Activated CD4-positive, alpha-beta T cell treated with anti-CD3 and anti-CD28 coated beads, Interleukin-2, Interleukin-4, amounts not matched to agents 100 ng/mL and 50 ng/mL, durations not matched to agents 16 hours and 8 hours (primary cell): Measurements from ENCODE around the gene COL15A1.
"Not testable (repeated sequence)": the region's sequence is repeated elsewhere in the genome, so short reads cannot be mapped to it uniquely, and the experiment has no call there.

Source experiments
- DNase-seq: peaks from one replicate; pipeline ENCODE4 v3.0.0-alpha.2; 2020; ENCODE audit warnings: low spot score

The COL15A1 gene

DNA sequence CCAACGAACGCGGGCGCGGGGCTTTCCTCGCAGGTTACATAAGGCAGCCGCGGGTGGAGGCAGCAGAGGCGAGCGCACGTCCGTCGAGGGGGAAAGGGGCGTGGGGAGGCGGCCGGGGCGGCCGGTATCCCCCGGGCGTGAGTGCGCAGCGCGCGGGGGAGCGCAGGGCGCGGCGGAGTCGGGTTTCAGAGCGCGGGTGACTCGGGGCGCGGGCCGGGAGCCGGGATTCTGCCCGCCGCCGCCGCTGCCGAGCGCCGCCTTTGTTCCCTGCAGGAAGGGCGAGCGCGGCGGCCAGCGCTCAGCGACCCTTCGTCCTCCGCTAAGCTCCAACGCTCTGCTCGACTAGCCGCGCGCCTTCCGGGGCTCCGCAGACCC lies at the start of gene COL15A1:
COL15A1 (plus strand) TSS at position 226 of the 375 bp plus-strand sequence. CDS start 155 bp downstream, outside the sequence.
- no peak for DNase-seq

DNA sequence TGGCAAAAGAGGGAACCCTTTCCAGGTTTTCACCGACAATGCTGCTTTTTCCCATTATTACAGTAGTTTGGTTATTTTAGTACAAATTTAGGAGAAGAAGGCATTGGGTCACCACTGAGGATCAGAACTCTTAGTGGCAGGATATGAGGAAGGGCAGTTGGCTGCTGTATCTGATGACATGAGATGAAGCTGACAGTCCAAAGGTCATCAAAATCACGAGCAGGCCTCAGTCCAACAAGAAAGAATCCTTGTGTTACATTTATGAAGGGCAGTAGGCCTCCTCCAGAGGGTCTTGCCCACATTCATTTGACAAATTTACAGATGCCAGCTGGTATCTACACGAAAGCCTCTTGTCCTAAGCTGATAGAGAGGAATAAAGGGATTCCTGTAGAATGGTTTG lies 49.5 kb upstream of the COL15A1 start:
- DNase-seq, result no peak

DNA sequence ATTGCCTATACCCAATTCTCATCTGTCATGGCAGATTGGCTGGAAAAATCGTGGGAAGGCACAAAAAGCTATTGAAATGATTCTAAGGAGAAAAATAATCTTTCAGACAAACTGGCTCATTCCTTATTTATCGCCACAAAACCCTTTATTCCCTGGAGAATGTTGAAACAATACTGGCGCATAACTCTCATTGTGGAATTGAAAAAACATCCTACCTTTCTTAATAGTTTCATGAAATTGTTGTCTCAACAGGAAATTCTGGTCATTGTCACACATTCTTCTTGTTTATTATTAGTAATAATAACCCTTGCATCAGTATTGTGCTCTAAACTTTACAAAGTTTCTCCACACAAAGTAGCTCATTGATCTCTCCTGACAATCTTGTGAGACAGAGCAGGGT lies 48.9 kb upstream of the COL15A1 start:
- DNase-seq, result no peak

DNA sequence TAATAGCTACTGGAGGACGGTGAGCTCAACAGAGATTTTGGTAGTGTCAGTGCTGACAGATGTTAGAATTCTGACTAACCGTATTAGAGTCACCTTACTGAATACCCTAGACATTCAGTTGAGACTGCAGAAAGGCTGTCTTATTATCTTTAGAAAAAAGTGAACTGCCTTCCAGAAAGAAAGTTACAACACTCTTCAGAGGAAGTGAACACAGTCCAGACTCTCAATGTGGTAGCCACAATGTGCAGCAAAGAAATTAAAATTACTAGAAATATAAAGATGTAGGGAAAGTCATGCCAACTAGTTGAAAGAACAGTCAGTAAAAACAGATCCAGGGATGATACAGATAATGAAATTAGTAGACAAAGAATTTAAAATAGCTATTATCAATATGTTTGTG lies 47.1 kb upstream of the COL15A1 start:
- DNase-seq, result no peak

DNA sequence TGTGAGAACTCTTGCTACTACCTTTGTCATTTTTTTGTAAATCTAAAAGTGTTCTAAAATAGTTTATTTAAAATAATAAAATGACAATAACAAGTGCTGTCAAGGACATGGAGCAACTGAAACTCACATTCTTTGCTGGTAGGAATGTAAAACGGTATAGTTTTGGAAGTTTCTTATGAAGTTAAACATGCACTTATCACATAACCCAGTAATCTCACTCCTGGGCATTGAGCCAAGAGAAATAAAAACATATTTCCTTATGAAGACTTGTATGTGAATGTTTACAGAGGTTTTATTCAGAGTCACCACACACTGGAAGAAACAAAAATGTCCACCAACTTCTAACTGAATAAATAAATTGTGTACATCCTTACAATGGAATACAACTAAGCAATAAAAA lies 46.0 kb upstream of the COL15A1 start:
- DNase-seq, result no peak

DNA sequence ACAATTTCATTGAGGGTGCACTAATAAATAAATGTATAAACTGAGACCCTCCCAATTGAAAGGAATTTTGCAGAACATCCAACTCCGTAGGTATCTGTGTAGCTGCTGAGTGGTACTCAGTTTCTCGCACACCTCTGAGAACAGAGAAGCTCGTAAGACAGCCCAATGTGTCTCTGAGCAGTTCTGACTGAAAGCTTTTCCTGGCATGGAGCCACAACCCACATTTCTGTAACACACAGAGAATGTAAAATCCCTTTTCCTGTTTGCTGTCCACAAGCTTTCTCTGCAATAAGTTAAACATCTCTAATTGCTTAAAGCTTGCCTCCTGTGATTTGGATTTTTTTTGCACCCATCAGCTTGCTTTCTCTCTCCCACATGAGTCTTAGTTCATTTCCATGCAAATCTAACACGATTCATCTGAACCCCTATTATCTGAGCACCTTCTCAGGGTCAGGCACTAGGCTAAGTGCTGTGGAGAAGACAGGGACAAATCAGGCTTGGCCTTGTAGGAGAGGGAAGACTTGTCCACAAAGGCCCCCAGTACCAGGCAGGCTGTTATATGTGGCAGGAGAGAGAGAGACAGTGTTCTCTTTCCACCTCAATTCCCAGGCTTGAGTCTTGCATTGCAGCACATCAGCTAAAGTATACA lies 44.2 kb upstream of the COL15A1 start:
- no peak for DNase-seq

DNA sequence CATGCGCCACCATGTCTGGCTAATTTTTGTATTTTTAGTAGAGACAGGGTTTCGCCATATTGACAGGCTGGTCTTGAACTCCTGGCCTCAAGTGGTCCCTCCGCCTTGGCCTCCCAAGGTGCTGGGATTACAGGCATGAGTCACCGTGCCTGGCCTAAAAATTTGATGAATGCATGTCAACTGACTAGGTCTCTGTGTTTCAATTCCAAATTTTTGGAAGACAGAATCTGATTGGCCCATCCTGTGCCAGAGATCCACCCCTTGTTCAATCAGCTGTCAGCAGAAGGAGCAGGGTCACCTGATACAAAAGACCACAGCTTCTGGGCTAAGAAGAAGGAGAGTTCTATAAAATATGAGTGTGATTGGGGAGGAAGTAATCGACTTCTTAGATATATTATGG lies 43.5 kb upstream of the COL15A1 start:
- DNase-seq, result no peak

DNA sequence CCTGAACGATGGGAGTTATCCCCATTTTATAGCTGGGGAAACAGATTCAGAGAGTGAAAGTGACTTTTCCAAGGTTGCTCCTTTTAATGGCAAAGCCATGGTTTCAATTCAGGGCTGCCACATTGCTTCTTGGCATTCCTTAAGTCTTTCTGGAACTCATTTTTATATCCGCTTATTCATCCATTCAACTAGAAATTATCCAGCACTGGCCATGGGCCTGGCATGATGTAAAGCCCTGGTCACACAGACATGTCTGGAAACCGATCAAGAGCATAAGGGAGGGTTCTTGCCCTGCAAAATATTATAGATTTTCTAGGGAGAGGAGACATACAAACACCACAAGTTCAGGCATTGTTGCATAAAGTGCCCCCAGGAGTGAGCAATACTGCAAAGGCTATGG lies 43.0 kb upstream of the COL15A1 start:
- DNase-seq, result no peak

DNA sequence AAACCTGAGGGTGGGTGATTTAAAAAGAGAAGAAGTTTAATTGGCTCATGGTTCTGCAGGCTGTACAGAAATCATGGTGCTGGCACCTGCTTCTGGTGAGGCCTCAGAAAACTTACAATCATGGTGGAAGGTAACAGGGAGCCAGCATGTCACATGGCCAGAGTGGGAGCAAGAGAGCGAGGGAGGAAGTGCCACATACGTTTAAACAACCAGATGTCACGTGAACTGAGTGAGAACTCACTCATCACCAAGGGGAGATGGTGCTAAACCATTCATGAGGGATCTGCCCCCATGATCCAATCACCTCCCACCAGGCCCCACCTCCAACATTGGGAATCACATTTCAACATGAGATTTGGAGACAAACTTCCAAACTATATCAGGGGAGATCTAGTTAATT lies 41.9 kb upstream of the COL15A1 start:
- not testable (repeated sequence) for DNase-seq

DNA sequence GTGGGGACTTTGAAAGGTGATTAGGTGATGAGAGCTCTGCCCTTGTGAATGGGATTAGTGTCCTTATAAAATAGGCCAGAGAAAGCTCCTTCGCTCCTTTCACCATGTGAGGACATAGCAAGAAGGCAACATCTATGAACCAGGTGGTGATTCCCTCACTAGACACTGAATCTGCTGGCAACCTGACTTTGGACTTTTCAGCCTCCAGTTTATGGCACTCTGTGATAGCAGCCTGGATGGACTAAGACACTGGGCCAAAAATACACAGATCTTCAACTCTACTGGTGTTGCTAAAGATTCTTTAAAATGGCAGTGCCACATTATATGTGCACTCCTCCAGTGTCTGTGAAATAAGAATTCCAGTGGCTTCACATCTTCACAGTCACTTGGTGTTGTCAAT lies 41.2 kb upstream of the COL15A1 start:
- no peak for DNase-seq

DNA sequence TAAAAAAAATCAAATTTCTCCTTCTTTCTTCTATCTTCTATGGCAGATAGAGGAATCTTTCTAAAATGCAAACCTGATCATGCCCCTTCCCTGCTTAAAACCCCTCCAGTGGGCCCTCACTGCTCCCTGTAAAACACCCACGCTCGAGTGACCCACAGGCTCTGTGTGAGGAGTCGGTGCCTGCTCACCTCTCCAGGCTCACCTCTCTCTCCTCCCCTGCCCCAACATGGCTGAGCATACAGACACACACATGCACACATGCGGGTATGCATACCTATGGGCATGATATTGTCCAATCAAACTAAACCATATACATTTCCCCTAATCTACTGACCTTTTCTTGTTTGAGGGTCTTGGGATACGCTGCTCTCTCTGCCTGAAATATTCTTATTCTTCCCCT lies 40.8 kb upstream of the COL15A1 start:
- DNase-seq, result no peak

DNA sequence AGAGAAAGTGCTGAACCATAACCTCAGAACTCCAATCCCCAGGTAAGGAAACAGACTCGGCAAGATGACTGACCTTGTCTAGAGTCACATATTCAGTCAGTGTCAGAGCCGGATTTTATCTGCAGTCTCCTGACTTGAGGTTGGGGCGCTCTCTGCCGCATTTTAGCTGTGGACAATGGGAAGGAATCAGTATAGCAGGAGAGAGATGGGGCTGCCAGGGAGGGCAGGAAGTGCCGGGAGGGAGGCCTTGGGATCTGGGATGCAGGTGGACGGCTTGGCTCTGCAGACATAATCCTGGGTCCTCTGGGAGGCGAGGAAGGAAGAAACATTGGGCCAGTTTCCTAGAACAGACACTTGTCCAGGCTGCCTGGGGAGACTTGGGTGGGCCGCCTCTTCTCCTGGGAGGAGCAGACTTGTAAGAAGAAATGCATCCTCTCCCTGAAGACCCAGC lies 39.7 kb upstream of the COL15A1 start:
- DNase-seq, result no peak

DNA sequence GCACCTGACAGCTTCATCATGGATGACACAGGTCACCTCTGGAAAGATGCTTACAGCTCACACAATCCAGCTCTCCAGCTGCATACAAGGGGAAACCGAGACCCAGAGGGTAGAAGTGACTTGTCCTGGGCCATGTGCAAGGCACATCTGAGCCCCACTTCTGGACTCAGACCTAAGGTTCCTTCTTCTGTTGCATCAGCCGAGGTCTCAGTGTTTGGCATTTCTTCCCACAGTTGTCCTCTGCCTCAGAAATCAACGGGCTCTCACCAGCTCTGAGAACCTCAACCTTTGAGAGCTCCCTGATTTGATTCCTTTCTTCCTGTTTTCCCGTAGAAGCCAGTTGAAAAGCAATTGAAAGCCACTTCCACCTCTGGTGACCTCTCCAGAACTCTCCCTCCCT lies 38.7 kb upstream of the COL15A1 start:
- no peak for DNase-seq

DNA sequence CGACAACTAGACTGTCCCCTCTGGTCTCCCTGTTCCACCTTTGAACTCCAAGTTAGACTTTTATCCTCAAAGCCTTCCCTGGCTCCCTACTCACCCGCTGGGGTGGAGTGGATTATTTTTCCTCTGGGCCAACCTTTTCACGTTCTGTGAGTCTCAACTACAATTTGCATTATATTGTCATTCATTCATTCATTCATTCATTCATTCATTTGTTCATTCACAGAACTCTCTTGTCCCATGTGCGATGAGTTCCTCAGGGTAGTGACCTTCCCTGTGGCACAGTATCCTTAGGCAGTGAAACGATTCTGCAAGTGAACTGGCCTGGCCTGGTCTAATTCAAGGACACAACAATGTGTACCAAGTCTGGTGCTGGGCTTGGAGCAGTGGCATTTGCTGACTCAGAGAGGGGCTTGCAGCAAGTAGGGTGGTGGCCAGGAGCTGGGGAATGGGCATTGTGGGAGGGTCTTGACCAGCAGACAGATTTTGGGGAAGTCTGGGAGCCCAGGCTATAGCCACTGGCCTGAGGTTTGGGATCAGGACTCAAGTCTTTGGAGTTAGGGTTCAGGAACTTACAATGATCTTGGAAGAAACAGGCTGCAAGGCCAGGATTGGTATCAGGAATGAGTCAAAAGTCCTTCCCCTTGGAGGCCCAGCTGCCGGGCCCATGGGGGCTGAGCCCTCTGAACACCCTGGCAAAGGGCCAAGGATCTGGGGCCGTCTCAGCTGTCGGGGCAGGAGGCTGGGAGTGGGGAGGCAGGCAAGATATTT lies 37.2 kb upstream of the COL15A1 start:
- no peak for DNase-seq

DNA sequence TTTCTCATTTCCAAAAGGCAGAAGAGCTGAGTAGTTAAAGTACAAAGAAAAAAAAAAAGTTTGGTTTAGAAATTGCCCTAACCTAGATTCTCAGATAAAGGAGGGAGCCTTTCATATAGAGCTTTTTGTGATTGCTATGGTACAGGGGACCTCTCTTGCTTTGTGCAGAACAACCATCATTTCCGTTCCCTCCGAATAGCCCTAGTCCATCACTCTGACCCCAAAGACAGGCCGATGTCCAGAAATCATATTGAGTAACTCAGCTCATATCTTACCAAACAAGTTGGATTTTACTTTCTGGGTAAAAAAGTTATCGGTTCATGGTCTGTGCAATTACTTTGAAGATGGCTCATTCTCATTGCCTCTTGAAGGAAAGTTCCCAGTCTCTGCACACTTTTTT lies 36.7 kb upstream of the COL15A1 start:
- no peak for DNase-seq

DNA sequence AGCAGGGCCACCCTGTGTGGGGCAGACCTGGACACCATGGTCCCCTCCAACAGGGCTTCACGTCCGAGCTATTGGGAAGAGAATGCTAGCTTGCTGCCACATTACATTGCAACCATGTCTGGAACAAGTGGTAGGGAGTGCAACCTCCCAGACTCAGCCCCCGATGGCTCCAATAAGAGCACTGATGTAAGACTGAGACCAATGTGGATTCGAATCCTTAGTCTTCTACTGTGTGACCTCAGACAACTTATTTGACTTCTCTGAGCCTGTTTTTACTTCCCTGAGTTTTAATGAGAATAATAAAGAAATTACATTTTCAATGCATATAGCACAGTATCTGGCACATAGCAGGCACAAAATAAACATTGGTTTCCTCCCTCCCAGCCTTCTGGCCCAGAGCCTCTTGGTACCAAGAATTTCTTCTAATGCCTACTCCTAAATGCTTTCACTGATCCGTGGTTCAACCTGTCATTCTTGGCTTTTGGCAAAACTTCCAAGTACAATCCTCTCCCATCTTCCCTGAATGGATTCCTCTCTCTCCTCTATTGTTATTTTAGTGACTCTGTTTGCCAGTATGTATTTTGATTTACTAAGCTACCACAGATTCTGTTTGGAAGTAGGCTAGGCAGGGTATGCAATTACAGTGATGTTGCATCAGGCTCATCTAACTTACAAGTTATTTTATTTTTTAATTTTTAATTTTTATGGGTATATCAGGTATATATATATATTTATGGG lies 34.6 kb upstream of the COL15A1 start:
- DNase-seq, result no peak

DNA sequence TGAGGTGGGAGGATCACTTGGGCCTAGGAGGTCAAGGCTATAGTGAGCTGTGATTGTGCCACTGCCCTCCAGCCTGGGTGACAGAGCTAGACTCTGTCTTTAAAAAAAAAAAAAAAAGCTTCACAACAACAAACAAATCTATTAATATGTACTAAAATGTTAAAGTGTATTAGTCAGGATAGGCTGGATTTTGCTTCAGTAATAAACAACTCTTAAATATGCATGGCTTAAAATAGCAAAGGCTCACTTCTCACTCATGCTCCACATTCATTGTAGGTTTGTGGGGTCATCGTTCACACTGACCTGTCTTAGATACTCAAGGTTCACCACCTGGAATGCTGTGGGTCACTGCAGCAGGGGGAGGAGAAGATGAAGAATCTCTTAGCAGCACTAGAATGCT lies 33.8 kb upstream of the COL15A1 start:
- DNase-seq, result no peak

DNA sequence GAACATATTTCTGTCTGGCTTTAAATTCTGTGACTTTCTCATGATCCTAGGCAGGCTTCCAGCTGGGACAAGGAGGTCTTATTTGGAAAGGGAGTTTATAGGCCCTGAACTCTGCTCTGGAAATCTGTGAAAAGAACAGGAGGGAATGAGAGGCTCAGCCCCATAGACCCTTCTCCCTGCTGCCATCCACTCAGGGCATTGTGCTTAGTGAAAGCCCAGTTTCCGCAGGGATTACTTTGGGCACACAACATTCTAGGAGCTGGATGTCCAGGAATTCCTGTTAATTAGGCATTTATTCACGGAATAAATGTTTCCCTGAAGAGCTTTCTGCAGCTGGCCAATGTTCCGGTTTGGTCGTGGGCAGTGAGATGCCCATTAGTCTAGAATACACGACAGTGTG lies 32.7 kb upstream of the COL15A1 start:
- no peak for DNase-seq

DNA sequence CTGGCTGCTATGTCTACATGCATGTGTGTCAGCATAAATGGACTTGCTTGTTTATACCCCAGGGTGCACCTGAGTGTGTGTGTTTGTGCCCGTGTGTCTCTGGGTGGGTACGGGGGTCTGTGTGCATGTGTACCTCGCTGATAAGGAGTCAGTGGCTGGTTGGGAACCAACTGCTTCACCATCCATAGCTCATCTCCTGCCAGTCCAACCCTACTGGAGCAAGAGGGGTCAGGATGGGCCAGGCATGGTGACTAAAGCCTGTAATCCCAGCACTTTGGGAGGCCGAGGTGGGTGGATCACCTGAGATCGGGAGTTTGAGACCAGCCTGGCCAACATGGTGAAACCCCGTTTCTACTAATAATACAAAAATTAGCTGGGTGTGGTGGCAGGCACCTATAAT lies 32.0 kb upstream of the COL15A1 start:
- not testable (repeated sequence) for DNase-seq

DNA sequence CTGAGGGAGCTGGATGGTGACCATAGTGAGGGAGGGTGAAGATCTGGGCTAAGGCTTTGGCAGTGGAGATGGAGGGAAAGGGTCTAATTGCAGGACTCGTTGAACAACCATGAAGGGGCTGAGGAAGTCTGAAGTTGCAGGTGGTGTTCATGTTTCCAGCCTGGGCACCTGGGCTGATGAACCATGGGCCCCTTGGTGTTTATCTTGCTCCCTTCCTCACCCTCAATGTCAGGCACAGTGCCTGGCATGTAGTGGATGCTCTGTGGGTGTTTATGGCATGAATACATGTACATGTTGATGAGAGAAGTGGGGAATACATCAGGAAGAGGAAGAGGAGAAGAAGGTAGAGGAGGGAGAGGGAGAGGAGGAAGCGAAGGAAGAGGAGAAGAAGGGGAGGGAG lies 31.3 kb upstream of the COL15A1 start:
- no peak for DNase-seq

DNA sequence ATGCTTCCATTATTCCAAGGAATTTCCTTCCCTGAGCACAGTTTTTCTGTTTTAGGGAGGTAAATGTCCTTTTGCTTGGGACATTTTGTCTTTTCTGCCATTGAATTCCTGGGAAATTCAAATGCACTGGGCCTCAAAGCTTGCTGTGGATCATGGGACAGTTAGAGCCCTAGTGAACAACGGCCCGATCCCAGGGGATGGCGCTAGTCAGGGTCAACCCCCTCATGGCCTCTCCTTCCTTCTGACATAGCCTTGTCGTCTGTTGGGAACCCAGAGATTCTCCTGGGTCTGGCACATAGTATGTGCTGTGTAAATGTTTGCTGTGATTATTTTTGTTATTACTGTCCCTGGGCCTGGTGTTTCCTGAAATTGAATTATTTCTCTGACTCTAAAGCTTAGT lies 30.7 kb upstream of the COL15A1 start:
- DNase-seq, result no peak

DNA sequence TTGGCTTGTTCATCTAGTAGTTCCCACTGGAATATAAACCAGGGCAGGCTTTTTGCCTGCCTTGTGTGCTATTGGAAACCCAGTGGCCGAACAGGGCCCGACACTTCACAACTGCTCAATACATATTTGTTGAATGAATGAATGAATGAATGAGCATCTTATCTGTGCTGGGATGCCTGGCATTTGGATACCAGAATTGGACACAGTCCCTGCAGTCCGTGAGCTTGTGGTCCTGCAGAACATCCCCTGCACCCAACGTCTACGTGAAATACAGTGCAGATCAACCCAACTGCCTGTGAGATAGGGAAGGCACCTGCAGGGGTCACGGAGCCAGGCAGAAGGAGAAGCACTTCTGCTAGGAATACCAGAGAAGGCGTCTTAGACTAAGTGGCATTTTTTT lies 30.0 kb upstream of the COL15A1 start:
- no peak for DNase-seq

DNA sequence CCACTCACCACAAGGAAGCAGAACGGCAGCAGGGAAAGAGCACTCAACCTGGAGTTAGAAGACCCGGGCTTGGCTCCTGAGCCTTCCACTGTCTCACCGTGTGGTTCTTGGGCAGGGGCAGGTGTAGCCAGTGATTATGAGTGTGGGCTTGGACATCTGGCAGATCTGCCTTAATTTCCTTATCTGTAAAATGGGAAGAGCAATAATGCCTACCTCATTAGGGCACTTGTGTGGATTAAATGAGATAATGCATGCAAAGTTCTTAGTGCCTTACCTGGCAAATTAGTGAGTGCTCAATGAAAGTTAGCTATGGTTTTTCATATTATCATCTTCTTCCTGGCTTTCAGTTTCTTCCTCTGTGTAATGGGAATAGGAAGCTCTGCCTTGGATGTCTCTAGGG lies 28.1 kb upstream of the COL15A1 start:
- DNase-seq, result no peak
